ENCODE data around the gene C3. TPM values are rescaled to one million over a fixed set of nuclear protein-coding genes. Genes with fewer than 3 reads are reported as not detected.

C3 gene
- total and polyA plus RNA-seq, 2 experiments from 2014 or later = 556 to 563 TPM

DNA sequence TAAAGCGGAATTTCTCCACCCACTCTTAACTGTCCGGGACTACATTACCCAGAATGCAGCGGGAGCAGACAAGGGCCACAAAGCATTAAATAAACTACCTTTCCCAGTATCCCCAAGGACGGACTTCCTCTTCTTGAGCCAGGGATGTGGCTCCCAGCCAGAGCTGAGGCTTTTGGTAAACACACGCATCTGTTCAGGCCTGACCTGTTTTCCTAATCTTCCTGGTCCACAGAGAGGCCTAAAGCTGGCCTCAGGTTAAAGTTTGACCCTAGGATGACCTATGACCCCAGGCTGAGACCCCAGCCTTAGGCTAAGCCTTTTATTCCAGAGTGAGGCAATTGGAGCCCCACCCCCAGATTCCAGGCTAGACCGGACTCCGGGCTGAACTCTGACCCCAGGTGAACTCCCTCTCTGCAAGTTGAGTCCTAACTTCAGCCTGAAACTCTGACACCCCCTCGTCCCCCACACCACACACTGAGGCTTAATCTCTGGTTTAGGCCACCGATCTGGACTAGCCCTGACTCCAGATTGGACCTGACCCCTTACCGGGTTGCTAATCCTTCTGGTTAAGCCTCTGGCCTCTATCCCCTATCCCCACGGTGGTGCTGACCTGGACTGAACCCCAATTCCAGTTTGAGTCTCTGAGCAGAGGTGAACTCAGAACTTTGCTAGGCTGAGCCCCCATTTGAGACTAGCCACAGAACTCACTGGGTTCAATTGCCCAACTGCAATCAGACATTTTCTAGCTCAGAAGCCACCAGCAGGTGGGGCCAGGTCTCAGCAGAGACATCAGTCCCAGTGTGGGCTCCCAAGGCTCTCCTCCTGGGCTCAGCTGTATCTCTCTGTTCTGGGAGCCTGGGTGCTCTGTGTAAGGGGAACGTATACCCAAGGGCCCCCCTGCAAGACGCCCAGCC is 17.7 kb upstream of the C3 start:
- H3K4me2 ChIP-seq = peak overlapping the region; percentile 86
- H3K27ac ChIP-seq = peak overlapping the region; percentile 98
- peak; percentile 89 for DNase-seq (ENCODE audit: low spot score)
- no peak for TF ChIP-seq EZH2 (IDR thresholded peaks at IDR 0.05; ENCODE audit: borderline replicate concordance)
- TF ChIP-seq EZH2phosphoT487 (IDR thresholded peaks at IDR 0.05; ENCODE audit: low read depth, severe bottlenecking, unreplicated experiment) = no peak
- TF ChIP-seq, protein P1, sequence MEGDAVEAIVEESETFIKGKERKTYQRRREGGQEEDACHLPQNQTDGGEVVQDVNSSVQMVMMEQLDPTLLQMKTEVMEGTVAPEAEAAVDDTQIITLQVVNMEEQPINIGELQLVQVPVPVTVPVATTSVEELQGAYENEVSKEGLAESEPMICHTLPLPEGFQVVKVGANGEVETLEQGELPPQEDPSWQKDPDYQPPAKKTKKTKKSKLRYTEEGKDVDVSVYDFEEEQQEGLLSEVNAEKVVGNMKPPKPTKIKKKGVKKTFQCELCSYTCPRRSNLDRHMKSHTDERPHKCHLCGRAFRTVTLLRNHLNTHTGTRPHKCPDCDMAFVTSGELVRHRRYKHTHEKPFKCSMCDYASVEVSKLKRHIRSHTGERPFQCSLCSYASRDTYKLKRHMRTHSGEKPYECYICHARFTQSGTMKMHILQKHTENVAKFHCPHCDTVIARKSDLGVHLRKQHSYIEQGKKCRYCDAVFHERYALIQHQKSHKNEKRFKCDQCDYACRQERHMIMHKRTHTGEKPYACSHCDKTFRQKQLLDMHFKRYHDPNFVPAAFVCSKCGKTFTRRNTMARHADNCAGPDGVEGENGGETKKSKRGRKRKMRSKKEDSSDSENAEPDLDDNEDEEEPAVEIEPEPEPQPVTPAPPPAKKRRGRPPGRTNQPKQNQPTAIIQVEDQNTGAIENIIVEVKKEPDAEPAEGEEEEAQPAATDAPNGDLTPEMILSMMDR (IDR thresholded peaks at IDR 0.05; ENCODE audit: poor library complexity) = peak; percentile 68
- no peaks in the 10 kb centered on the region for H3K9me2 ChIP-seq (replicated peaks; ENCODE audit: insufficient read depth)
- H3K79me2 ChIP-seq = peaks cover 42% of the 10 kb centered on the region
- peaks cover 32% of the 10 kb centered on the region for H3K4me1 ChIP-seq (ENCODE audit: insufficient read depth)
- no peaks in the 10 kb centered on the region for H3K27me3 ChIP-seq
- H3K9me3 ChIP-seq (ENCODE audit: low read depth) = no peaks in the 10 kb centered on the region
- 8% methylated on average over 13 of the region's 13 CpGs for WGBS (ENCODE audit: low lambda C conversion rate, missing lambda C conversion rate)
- H4K20me1 ChIP-seq (ENCODE audit: insufficient read depth, poor library complexity, severe bottlenecking) = peaks cover 5% of the 10 kb centered on the region
- H3K36me3 ChIP-seq (replicated peaks; ENCODE audit: insufficient read depth, low read depth) = no peaks in the 10 kb centered on the region
- H3K4me3 ChIP-seq = no peak overlapping the region
- peak overlapping the region; percentile 81 for H2AFZ ChIP-seq

DNA sequence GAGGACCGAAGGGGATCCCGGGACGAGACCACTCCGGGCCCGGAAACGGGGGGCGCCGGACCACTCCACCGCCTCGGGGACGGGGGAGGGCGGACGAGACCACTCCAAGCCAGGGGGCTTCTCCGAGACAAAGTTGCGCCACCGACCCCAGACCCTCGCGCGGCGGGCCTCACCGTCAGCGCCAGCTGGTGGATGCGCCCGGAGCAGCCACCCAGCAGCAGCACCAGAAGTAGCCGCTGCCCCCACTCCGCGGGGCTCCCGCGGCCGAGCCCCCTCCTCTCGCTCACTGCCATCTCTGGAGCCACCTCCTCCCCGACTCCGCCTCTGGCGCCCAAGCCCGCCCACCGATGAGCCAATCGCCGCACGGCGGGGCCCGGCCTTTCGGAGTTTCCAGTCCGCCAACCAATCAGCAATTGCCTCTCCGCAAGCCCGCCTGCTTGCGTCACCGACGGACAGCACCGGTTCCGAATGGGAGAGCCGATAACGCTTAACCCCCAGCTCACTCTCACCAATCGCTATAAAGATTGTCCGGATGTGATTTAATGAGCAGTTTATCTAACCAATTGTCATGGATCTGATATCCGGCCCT is 16.9 kb upstream of the C3 start, which contains the start of gene GPR108:
Gene GPR108 (minus strand): TSS at position 297 of the 589 bp plus-strand sequence. CDS start 4 bp downstream, at position 293.
- peak within 1 kb of the TSS; percentile 50 for H2AFZ ChIP-seq
- peaks cover 32% of the 10 kb centered on the region for H3K4me1 ChIP-seq (ENCODE audit: insufficient read depth)
- H3K79me2 ChIP-seq = peaks cover 41% of the 10 kb centered on the region
- peak; percentile 100 for DNase-seq (ENCODE audit: low spot score)
- peak within 1 kb of the TSS; percentile 98 for H3K27ac ChIP-seq
- peaks cover 5% of the 10 kb centered on the region for H4K20me1 ChIP-seq (ENCODE audit: insufficient read depth, poor library complexity, severe bottlenecking)
- TF ChIP-seq, protein P1 (IDR thresholded peaks at IDR 0.05; ENCODE audit: poor library complexity) = no peak
- TF ChIP-seq EZH2phosphoT487 (IDR thresholded peaks at IDR 0.05; ENCODE audit: low read depth, severe bottlenecking, unreplicated experiment) = no peak
- no peaks in the 10 kb centered on the region for H3K36me3 ChIP-seq (replicated peaks; ENCODE audit: insufficient read depth, low read depth)
- under 1% methylated on average over 27 of the region's 55 CpGs for WGBS (ENCODE audit: low lambda C conversion rate, missing lambda C conversion rate)
- H3K9me3 ChIP-seq (ENCODE audit: low read depth) = no peaks in the 10 kb centered on the region
- H3K4me3 ChIP-seq = peak within 1 kb of the TSS; percentile 71
- peak within 1 kb of the TSS; percentile 87 for H3K4me2 ChIP-seq
- no peaks in the 10 kb centered on the region for H3K9me2 ChIP-seq (replicated peaks; ENCODE audit: insufficient read depth)
- no peaks in the 10 kb centered on the region for H3K27me3 ChIP-seq

DNA sequence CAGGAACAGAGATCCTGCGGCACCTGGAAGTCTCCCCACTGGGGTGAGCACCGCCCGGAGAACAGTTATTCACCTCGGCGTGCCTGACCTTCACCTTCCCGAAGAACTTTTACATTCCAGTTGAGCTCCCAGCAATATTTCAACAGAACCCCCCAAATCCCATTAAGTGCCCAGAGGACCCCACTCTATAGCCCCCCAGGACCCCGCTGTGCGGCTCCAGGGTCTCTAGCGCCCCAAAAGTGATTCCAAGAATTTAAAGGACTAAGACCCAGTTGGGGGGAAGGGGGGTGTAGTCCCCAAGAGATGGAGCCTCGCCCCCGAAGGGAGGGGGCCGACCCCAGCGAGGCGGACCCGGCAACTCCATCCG is 16.4 kb upstream of the C3 start:
- WGBS (ENCODE audit: low lambda C conversion rate, missing lambda C conversion rate) = 2% methylated on average over 16 of the region's 16 CpGs
- H3K4me2 ChIP-seq = peak overlapping the region; percentile 87
- H3K27ac ChIP-seq = peak overlapping the region; percentile 95
- peaks cover 5% of the 10 kb centered on the region for H4K20me1 ChIP-seq (ENCODE audit: insufficient read depth, poor library complexity, severe bottlenecking)
- H3K9me2 ChIP-seq (replicated peaks; ENCODE audit: insufficient read depth) = no peaks in the 10 kb centered on the region
- no peaks in the 10 kb centered on the region for H3K36me3 ChIP-seq (replicated peaks; ENCODE audit: insufficient read depth, low read depth)
- peaks cover 31% of the 10 kb centered on the region for H3K4me1 ChIP-seq (ENCODE audit: insufficient read depth)
- peak overlapping the region; percentile 71 for H3K4me3 ChIP-seq
- H3K79me2 ChIP-seq = peaks cover 36% of the 10 kb centered on the region
- peak overlapping the region; percentile 50 for H2AFZ ChIP-seq
- H3K27me3 ChIP-seq = no peaks in the 10 kb centered on the region
- no peaks in the 10 kb centered on the region for H3K9me3 ChIP-seq (ENCODE audit: low read depth)
- DNase-seq (ENCODE audit: low spot score) = no peak
- TF ChIP-seq, protein P1 (IDR thresholded peaks at IDR 0.05; ENCODE audit: poor library complexity) = no peak
- no peak for TF ChIP-seq EZH2 (IDR thresholded peaks at IDR 0.05; ENCODE audit: borderline replicate concordance)

Data from hepatocyte (in vitro differentiated cells).